Measurements from ENCODE around the gene ACOXL. TPM values are rescaled to one million over a fixed set of nuclear protein-coding genes. Genes with fewer than 3 reads are reported as not detected.

ACOXL gene
- total and polyA plus RNA-seq, 2 of the 8 experiments (the other 6 are each of a cell fraction or from before 2014, with no cell fraction given): 11.4 to 20.6 TPM

GRCh38 chr2:111145103-111145760, 412.9 kb downstream of the ACOXL start (continued):
- TF ChIP-seq NANOG (IDR thresholded peaks at IDR 0.05; ENCODE audit: insufficient read depth, low read depth, low read length, poor library complexity, severe bottlenecking): no peak
- TF ChIP-seq TBP (IDR thresholded peaks at IDR 0.05; ENCODE audit: low read depth, low read length): no peak
- TF ChIP-seq EGR1 (IDR thresholded peaks at IDR 0.05; ENCODE audit: borderline replicate concordance, low read depth, low read length): no peak
- no peak for TF ChIP-seq CTCF (IDR thresholded peaks at IDR 0.05; ENCODE audit: control extremely low read depth in 1 of 3, insufficient read depth in 1 of 3, low read depth in 1 of 3, low read length in 3 of 3)
- no peak for TF ChIP-seq CBX8 (IDR thresholded peaks at IDR 0.05; ENCODE audit: borderline replicate concordance, low read depth, low read length)
